HG03135 (cell line): Measurements from ENCODE around the gene KMT5C.

Experiments used
- ATAC-seq: cut with Tn5 transposase; IDR thresholded peaks from one replicate; pipeline ENCODE4 v1.9.1; 2021; ENCODE audit warnings: mild to moderate bottlenecking, moderate library complexity; ENCODE audit not compliant: unreplicated experiment

Gene KMT5C

DNA sequence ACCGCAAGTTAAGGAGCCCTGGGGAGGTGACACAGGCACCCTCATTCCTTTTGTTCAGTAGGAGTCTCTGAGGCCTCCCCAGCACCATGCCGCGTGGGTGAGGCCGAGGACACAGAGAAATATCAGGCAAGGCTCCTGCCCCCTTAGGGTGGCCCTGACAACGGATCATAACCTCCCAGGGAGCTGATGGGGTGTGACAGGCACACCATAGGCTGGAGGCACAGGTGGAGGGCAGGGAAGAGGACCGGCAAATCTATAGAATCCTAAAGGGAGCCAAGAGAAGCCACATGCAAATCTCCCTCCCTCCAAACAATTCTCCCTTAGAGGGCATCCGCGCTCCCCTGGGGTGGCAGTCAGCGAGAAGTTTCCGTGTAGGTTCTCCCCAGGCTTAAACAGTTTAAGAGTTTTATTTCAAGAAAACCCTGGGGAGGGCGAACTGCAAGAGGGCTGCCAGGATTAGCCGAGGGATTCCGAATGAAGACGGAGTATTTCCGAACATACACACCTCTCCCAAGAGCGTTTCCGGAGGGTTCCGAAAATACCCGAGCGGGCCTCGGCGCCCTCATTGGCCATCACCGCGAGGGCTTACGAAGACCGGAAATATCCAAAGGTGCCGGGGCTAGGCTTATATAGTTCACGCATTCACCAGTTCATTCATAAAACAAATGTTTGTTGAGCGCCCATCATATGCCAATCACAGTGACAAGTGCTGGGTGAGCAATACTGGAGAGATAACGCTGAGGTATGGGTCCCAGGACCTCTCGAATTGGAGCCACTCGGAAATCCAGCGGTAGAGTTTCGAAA, 45.4 kb downstream of the KMT5C start:
- ATAC-seq, result peak; percentile 54

DNA sequence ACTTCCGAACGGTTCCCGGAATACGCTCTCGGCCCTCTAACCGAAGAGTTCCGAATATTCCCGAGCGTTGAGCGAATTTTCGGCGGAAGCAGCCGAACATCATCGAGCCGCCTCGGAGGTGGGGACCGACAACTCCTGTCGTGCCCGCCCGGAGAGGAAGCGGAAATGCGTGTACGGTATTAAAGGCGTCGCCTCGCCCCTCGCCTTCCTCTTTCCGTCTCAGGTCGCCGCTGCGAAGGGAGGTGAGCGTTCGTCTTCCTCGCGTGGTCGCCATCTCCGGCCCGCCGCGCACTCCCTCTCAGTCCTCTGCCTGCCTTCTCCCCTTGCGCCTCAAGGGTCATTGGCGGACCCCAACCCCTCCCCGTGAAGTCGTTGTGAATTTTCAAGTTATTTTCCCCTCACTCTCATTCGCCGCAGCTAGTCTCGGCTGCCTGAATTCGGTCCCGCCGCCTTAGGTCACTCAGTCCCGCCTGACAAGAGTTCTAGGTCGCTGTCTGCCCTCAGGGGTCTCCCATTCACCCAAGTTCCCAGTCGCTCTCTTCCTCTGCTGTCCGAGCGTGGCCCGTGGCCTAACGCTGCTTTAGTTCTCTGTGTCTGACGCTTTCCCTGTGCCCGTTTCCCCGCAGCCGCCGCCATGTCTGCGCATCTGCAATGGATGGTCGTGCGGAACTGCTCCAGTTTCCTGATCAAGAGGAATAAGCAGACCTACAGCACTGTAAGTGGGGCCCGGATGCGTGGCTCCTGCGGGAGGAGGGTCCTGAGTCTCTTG, 46.2 kb downstream of the KMT5C start, which contains the start of gene RPL28:
TSS of gene RPL28 (plus strand) at position 209 of the 769 bp plus-strand sequence. CDS start at position 635, 426 bp downstream.
- ATAC-seq, result peak; percentile 58

DNA sequence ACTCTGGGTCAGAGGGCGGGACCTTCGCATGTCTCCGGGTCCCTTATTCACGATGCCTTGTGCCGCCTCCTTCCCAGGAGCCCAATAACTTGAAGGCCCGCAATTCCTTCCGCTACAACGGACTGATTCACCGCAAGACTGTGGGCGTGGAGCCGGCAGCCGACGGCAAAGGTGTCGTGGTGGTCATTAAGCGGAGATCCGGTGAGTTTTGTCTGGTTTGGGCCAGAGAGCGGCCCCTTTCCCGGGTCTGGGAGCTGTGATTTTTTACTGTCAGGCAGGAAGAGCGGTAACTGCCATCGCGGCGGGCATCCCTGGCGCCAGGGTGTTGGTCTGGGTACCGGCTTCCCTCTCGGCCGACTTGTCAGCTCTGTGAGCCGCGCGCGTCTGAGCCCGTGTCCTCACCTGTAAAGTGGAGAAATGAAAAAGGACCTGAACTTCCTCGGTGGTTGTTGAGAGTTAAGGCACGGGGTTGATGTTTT, 46.9 kb downstream of the KMT5C start:
- ATAC-seq, result no peak

DNA sequence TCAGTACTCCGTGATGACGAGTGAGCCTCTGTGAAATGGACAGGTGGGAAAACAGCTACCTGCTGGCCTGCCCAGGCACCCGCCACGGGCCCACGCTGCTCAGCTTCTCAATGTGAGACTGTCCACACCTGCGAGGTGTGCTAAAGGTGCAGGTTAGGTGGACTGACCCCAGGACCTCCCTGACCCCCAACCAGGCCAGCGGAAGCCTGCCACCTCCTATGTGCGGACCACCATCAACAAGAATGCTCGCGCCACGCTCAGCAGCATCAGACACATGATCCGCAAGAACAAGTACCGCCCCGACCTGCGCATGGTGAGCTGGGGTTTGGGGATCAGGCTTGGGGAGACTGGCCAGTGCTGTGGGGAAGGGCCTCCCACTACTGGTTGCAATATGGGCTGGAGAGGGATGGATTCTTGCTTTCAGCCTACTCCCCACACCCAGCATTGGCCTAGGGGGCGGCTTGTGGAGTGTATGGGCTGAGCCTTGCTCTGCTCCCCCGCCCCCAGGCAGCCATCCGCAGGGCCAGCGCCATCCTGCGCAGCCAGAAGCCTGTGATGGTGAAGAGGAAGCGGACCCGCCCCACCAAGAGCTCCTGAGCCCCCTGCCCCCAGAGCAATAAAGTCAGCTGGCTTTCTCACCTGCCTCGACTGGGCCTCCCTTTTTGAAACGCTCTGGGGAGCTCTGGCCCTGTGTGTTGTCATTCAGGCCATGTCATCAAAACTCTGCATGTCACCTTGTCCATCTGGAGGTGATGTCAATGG, 48.2 kb downstream of the KMT5C start:
- ATAC-seq, result no peak

DNA sequence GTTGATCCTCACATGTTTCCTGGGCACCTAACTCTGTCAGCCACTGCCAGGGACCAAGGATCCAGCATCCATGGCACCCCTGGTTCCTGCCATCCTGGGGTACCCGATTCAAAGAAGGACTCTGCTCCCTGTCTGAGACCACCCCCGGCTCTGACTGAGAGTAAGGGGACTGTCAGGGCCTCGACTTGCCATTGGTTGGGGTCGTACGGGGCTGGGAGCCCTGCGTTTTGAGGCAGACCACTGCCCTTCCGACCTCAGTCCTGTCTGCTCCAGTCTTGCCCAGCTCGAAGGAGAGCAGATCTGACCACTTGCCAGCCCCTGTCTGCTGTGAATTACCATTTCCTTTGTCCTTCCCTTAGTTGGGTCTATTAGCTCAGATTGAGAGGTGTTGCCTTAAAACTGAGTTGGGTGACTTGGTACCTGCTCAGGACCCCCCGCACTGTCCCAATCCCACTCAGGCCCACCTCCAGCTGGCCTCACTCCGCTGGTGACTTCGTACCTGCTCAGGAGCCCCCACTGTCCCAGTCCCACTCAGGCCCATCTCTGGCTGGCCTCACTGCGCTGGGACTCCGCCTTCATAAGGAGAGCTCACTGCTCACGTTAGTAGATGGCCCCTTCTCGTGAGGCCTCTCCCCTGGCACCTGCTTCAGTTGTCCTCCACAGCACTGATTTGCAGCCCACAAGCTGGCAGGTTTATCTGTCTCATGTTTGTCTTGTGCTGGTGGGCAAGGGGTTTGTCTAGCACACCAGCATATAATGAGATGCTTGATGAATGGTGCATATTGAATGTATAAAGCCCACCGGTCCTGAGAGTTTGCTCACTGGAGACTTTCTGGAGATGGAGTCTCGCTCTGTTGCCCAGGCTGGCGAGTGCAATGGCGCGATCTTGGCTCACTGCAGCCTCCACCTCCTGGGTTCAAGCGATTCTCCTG, 50.0 kb downstream of the KMT5C start:
- no peak for ATAC-seq

DNA sequence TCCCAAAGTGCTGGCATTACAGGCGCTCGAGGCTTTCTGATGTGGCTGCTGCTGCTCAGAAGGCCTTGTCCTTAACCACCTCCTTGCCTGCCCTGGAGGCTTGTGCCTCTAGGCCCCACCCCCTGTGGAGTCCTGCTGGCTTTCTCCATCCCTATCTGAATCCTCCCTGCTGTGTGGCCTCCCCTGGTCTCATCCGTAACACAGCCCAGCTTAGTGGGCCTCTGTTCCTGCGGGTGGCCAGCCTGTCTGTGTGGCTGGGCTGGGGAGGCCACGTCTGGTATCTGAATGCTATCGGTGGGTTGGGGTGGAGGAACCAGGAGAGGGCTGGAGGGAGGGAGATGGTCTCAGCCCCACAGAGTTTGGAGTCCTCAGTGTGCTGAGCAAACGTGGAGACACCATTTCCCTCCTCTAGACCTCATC, 50.8 kb downstream of the KMT5C start:
- no peak for ATAC-seq

DNA sequence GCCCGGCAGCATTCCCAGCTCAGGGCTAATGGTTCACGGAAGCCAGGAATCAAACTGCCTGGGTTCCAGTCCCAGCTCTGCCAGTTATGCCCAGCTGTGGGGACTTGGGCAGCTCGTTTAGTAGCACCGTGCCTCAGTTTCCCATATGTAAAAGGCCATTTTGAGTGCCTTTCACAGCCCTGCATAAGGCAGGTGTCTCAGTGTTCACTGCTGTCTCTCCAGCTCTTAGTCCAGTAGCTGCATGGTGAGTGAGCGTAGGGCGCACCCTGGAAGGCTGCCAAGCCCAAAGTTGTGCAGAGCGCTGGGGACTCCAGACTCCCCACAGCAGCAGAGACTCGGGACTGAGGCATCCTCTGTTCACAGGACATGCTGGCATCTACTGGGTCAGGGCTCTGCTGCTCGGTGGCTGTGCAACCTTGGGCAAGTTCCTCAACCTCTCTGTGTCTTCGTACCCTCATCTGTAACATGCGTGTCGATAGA, 51.6 kb downstream of the KMT5C start:
- ATAC-seq, result no peak

DNA sequence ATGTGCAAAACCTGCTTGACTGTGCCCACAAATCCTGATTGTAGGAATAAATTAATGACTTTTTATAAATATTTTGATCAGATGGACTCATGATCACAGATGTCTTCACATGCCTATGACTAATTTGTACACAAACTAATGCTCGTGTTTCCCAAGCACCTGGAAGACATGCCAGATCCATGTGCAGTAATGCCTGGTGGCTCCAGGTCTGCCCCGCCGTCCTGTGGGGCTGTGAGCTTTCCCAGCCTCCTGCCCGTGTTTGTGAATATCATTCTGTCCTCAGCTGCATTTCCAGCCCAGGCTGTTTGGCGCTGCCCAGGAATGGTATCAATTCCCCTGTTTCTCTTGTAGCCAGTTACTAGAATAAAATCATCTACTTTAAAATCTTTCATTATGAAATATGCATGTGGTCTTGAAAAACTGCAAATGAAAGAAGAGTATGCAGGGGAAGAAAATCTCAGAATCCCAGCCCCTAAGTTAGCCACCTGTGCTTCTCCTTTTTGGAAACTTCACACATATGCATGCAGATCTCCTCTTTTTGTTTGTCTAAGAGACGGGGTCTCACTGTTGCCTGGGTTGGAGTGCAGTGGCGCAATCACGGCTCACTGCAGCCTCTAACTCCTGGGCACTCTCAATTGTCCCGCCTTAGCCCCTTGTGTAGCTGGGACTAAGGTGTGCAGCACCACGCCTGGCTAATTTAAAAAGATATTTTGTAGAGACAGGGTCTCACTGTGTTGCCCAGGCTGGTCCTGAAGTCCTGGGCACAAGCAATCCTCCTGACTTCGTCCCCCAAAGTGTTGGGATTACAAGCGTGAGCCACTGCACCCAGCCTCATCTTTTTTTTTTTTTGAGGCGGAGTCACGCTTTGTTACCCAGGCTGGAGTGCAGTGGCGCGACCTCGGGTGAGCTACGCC, 52.3 kb downstream of the KMT5C start:
- no peak for ATAC-seq

DNA sequence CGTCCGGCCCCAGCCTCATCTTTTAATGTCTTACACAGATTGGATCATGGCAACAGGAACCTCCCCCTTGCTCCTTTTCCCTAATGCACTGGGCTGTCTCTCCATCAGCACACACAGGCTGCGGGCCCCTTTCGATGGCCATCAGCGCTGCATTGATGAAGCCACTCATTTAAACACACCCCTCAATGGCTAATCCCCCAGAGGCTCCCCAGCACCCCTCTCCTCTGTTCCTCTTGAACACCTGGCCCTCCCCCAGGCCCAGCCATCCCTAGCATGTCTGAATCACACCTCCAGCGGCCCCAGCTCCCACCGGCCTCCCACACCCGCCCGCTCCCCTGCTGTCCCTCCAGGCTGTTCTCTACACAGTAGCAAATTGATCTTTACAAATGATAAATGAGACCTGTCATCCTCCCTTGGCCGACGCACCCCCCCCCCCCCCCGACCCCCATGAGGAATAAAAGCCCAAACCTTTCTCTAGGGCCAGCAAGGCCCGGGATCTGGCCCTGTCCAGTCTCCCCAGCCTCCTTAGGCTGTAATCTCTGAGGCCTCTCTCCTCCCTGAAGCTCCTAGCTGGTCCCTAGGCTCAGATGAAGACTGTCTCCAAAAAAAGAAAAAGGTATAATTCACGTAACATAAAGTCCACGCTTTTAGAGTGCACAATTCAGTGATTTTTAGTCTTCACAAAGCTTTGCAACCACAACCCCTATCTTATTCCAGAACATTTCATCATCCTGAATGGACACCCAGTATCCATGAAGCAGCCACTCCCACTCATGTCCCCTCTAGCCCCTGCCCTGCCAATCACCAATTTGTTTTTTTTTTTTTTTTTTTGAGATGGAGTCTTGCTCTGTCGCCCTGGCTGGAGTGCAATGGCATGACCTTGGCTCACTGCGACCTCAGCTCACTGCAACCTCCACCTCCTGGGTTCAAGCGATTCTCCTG, 53.4 kb downstream of the KMT5C start:
- no peak for ATAC-seq
